Ascending aorta (tissue), 2 donors: ENCODE results near the gene OGFOD1. TPM values are rescaled to one million over a fixed set of nuclear protein-coding genes. Genes with fewer than 3 reads are reported as not detected.

ENCODE experiments used
- DNase-seq, 2 donors: peaks; one replicate each; pipeline ENCODE4 v3.0.0-alpha.2; 2019; ENCODE audit warnings: low spot score in 2 of 2
- H3K27ac ChIP-seq, 2 donors: fragments of 200-600 bp; sonication (generic); one replicate each; pipeline ENCODE4 v1.5.1; 2016 to 2017; ENCODE audit warnings: mild to moderate bottlenecking in 1 of 2
- H3K27me3 ChIP-seq: fragments of 200-600 bp; sonication (generic); one replicate; pipeline ENCODE4 v1.5.1; 2017
- H3K36me3 ChIP-seq, 2 donors: fragments of 200-600 bp; sonication (generic); one replicate each; pipeline ENCODE4 v1.5.1; 2016
- H3K4me1 ChIP-seq, 2 donors: fragments of 200-600 bp; sonication (generic); one replicate each; pipeline ENCODE4 v1.5.1; 2016 to 2017; ENCODE audit warnings: mild to moderate bottlenecking in 1 of 2
- H3K4me3 ChIP-seq, 2 donors: fragments of 200-600 bp; sonication (generic); one replicate each; pipeline ENCODE4 v1.5.1; 2016 to 2017; ENCODE audit warnings: mild to moderate bottlenecking in 1 of 2
- H3K9me3 ChIP-seq, 2 donors: fragments of 200-600 bp; sonication (generic); one replicate each; pipeline ENCODE4 v1.5.1; 2016
- intact Hi-C: fragments of 100-400 bp; cut with DNase I; formaldehyde crosslinking; loops from one replicate; pipeline ENCODE4 v1.15.1; 2023
- total RNA-seq: library from RNA; depleted of rRNA; stranded (reverse); fragments of >200 nt; gene quantifications from one replicate; pipeline ENCODE4 v1.1.0, GENCODE V29; 2016
- TF ChIP-seq, protein P1 (sequence below), 3 experiments: fragments of 200-600 bp in 2 of 3; fragments of 450-650 bp in 1 of 3; sonication (generic) in 2 of 3; IDR thresholded peaks; one replicate each; pipeline ENCODE4 v1.5.1; 2016 to 2019; ENCODE audit warnings: antibody characterized with exemption in 3 of 3, mild to moderate bottlenecking in 1 of 3, moderate library complexity in 1 of 3

The OGFOD1 gene
- total RNA-seq, 1 donor from 2014 or later: 21.9 TPM

- Histone ChIP-seq H3K27ac (no peak overlapping the region), H3K36me3 (no peaks in the 10 kb centered on the region), H3K9me3 (no peaks in the 10 kb centered on the region), H3K27me3 (no peaks in the 10 kb centered on the region), H3K4me3 (no peak overlapping the region), H3K4me1 (peaks cover 0 to 35% of the 10 kb centered on the region in 2 donors)
- TF ChIP-seq, protein P1, sequence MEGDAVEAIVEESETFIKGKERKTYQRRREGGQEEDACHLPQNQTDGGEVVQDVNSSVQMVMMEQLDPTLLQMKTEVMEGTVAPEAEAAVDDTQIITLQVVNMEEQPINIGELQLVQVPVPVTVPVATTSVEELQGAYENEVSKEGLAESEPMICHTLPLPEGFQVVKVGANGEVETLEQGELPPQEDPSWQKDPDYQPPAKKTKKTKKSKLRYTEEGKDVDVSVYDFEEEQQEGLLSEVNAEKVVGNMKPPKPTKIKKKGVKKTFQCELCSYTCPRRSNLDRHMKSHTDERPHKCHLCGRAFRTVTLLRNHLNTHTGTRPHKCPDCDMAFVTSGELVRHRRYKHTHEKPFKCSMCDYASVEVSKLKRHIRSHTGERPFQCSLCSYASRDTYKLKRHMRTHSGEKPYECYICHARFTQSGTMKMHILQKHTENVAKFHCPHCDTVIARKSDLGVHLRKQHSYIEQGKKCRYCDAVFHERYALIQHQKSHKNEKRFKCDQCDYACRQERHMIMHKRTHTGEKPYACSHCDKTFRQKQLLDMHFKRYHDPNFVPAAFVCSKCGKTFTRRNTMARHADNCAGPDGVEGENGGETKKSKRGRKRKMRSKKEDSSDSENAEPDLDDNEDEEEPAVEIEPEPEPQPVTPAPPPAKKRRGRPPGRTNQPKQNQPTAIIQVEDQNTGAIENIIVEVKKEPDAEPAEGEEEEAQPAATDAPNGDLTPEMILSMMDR (IDR thresholded peaks at IDR 0.05): no peak
- intact Hi-C loops: loop anchor here (10.0 kb wide), 2 partner anchors 515 to 1315 kb away; partner anchors contain the start of genes HERPUD1 and KATNB1
- DNase-seq: no peak
Observed at GRCh38 chr16:56419740-56420548, 31.4 kb upstream of the OGFOD1 start.

- Histone ChIP-seq H3K36me3 (no peaks in the 10 kb centered on the region), H3K9me3 (no peaks in the 10 kb centered on the region), H3K27ac (no peak overlapping the region), H3K4me1 (peaks cover 0 to 30% of the 10 kb centered on the region in 2 donors), H3K27me3 (no peaks in the 10 kb centered on the region), H3K4me3 (no peak overlapping the region)
- DNase-seq: no peak
- TF ChIP-seq, protein P1 (IDR thresholded peaks at IDR 0.05): no peak
- intact Hi-C loops: loop anchor here (10.0 kb wide), 2 partner anchors 514 to 1314 kb away; partner anchors contain the start of genes HERPUD1 and KATNB1
Observed at GRCh38 chr16:56420613-56421012, 30.7 kb upstream of the OGFOD1 start.

GRCh38 chr16:56421313-56421712 is 30.0 kb upstream of the OGFOD1 start:
- Histone ChIP-seq H3K36me3 (no peaks in the 10 kb centered on the region), H3K9me3 (no peaks in the 10 kb centered on the region), H3K4me3 (no peak overlapping the region), H3K27me3 (no peaks in the 10 kb centered on the region), H3K27ac (no peak overlapping the region), H3K4me1 (peaks cover 0 to 28% of the 10 kb centered on the region in 2 donors)
- TF ChIP-seq, protein P1 (IDR thresholded peaks at IDR 0.05): no peak
- intact Hi-C loops: loop anchor here (10.0 kb wide), 2 partner anchors 513 to 1313 kb away; partner anchors contain the start of genes HERPUD1 and KATNB1
- no peak for DNase-seq

DNA sequence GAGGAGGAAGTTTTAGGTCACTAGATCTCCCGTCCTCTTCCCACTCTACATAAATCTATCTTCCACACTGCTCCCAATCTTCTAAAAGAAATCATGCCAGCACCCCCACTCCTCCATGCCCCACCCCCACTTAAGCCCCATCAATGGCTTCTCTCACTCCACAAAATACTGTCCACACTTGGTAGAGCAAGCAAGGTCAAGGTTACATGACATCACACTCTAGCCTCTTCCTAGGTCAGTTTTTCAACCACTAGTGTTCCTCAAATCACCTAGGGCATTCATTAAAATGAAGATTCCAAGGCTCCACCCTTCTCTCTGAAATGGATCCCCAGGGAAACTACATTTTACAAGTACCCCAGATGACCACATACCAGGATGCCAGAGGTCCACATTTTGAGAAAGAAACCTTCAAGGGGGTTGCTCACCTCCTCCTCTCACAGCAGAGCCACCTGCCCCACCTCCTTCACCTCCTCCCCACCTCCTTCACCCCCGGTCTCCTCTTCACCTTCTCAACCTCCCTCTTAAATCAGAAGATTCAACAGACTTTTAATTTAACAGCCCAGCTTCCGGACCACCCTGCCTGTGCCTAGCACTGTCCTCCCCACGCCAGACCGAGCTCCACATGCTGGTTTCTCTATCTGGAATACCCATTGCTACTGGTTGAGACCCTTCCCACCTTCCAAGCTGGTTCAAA is 29.2 kb upstream of the OGFOD1 start:
- intact Hi-C loops: loop anchor here (10.0 kb wide), 2 partner anchors 513 to 1313 kb away; partner anchors contain the start of genes HERPUD1 and KATNB1
- Histone ChIP-seq H3K4me1 (peaks cover 0 to 28% of the 10 kb centered on the region in 2 donors), H3K4me3 (no peak overlapping the region), H3K27me3 (no peaks in the 10 kb centered on the region), H3K9me3 (no peaks in the 10 kb centered on the region), H3K27ac (no peak overlapping the region), H3K36me3 (no peaks in the 10 kb centered on the region)
- no peak for DNase-seq
- TF ChIP-seq, protein P1 (IDR thresholded peaks at IDR 0.05): no peak

DNA sequence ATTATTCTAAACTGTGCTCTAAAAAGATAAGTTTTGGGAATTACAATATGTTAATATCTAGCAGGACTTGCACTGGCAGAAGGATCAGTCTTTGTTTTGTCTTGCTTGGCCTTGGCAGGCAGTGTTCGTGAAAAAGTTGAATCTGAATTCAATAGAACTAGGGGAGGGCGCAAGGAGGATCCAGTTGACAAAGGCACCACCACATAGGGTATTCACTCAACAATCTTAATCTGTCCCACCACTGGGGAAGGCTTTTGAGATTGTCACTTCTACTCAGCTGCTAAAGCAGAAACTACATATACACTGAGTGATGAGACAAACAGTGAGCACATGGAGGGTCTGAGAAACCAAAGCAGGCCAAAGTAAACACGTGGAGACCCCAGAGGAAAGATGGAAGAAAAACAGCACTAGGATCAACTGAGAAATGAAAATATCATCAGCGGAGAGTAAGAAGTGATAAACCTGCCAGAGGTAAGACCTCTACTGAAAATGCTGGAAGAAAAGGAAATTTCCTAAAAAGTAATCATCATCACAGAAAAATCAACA is 28.4 kb upstream of the OGFOD1 start:
- H3K4me3 ChIP-seq: peak overlapping the region in 1 of 2 donors; percentile 95
- H3K27ac ChIP-seq: no peak overlapping the region
- no peaks in the 10 kb centered on the region for H3K9me3 ChIP-seq
- peaks cover 0 to 28% of the 10 kb centered on the region in 2 donors for H3K4me1 ChIP-seq
- H3K27me3 ChIP-seq: no peaks in the 10 kb centered on the region
- DNase-seq: no peak
- intact Hi-C loops: loop anchor here (10.0 kb wide), 2 partner anchors 512 to 1312 kb away; partner anchors contain the start of genes HERPUD1 and KATNB1
- H3K36me3 ChIP-seq: no peaks in the 10 kb centered on the region
- TF ChIP-seq, protein P1 (IDR thresholded peaks at IDR 0.05): no peak
